Midbrain (tissue), 1 donor: ENCODE measurements around the gene PCDH9.
A peak's percentile ranks its signal among the peaks of the same experiment; 100 is the strongest.
"Not testable (repeated sequence)": the region's sequence is repeated elsewhere in the genome, so short reads cannot be mapped to it uniquely, and the experiment has no call there.

Source experiments
- DNase-seq: peaks from one replicate; lab custom pipeline; 2025; lab: John Stamatoyannopoulos, UW

PCDH9 gene

GRCh38 chr13:66835040-66835628, 395.0 kb downstream of the PCDH9 start:
- peak; percentile 84 for DNase-seq

DNA sequence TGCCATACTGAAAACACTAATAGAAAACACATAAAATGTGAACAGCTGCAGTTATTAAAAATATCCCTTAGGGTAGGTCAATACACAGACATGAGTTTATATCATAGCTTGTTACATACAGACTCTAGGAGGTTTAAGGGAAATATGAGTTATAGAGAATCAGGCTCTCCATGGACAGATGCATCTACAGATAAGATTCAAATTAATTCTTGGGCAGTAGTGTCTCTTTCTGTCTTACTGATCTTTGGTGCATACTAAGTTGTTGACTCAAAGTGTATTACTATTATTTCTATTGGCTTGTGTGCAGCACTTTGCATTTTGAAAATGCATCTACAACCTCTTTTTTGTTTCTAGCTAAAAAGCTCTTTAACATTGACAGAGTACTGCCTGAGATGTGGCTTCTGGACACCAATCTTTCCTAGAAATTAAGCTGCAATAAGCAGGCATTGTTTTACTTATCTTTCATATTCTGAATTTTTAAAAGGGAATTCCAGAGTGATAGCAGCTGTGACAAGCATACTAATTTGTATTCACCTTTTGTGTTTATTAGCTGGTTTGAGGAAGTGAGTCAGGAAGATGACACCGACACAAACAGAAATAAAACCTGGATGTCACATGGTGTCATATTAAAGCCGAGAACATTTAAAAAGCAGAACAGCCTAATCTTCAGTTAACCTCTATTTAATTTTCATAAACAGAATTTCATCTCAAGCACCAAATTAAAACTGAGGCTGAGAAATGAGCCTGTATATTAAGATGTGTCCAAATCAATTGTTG, 399.0 kb downstream of the PCDH9 start:
- DNase-seq, result no peak

DNA sequence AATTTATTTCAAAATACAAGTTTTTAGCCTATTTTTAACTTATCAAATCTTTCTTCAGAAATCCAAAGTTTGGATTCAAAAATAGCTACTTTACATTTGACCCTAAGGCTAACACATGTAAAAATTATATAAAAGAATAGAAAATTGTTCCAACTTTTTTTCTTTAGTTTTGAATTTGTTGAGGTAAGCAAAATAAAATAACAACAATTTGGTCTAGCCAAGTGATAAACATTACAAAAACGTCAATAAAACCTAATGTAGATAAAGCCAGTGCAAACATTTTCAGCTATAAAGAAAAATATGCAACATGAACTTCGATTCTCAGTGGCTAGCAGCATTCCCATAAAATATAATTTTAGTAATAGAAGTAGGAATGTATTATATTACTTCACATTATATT, 400.3 kb downstream of the PCDH9 start:
- DNase-seq, result no peak

GRCh38 chr13:66826398-66826797, 403.7 kb downstream of the PCDH9 start:
- no peak for DNase-seq

GRCh38 chr13:66821551-66821950, 408.6 kb downstream of the PCDH9 start:
- no peak for DNase-seq

GRCh38 chr13:66811455-66811854, 418.7 kb downstream of the PCDH9 start:
- no peak for DNase-seq

- DNase-seq, result no peak
Measured at GRCh38 chr13:66809485-66809884, 420.7 kb downstream of the PCDH9 start.

DNA sequence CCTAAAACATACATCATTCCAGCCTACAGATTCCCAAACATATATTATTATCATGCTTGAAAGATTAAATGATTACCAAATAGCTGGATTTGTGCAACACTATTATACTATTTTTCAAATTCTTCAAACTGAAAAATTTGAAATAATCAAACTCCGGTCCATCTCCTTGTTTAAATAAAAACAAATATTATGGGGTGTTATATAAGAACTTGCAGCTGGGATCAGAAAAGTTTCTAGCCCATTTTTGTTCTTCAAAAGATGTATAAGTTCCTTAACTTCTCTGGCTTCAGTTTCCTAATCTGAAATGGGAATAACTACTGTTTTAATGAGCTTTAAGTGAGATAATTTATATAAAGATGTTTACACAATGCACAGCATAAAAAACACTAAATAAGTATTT, 422.9 kb downstream of the PCDH9 start:
- no peak for DNase-seq

- DNase-seq, result no peak
Measured at GRCh38 chr13:66805657-66806056, 424.5 kb downstream of the PCDH9 start.

DNA sequence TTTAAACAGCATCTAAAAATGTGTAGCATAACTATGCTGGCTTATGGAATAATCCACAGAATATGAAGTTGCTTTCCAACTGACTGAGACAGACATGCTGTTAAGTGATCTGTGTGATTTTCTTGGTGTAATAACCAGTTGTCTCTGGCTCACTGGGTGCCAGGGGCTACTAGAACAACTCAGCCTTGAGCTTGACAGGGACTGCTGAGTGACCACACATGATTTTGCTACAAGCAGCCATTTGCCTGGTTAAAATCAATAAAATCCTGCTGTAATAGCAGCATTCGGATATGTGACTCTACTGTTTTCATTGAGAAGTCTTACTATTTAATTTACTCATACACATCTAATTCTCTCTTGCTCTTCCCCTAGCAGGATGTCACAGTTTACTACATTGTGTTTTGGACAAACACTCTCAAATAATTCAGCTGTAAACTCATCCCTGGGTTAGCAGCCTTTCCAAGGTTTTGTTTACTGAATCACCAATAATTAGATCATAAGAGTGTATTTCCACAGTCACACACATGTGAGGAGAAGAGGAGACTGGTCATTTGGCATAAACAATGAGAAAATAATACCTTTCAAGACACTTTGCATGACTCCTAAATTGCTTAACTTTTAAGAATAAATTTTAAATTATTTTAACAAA, 426.2 kb downstream of the PCDH9 start:
- DNase-seq, result no peak

DNA sequence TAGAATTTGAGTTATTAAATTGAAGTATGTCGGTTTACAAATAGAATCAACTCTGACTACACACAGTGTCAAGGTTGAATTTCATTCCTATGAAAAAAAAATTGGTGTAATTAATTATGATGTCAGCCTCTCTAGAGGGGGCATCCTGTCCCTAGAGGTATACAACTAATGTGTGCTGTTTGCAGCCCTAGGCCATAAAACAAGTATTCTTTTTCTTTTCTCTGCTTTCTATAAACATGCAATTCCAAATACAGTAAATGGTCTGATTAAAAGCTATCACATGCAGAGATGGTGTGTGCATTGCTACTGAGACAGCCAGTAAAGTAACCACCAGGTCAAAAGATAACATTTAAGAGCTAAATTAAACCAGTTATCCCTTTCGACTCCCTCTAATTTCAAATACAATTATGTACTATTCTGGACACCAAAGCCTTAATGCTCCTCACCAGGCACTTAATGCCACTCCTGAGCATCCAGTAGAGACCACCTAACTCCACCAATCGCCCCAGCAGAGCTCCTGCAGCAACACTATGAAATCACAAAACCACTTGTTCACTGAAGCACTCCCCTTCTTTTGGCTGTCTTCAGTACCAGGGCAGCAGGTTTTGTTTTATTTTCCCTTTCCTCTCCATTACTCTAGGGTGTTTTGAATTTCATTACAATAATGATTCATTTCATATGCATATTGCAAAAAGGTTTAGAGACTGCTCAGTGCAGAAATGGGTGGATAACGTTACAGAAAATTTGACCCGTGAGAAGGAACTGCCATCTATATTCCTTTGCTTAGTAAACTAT, 426.9 kb downstream of the PCDH9 start:
- DNase-seq, result no peak

GRCh38 chr13:66795636-66796035, 434.5 kb downstream of the PCDH9 start:
- peak; percentile 54 for DNase-seq

DNA sequence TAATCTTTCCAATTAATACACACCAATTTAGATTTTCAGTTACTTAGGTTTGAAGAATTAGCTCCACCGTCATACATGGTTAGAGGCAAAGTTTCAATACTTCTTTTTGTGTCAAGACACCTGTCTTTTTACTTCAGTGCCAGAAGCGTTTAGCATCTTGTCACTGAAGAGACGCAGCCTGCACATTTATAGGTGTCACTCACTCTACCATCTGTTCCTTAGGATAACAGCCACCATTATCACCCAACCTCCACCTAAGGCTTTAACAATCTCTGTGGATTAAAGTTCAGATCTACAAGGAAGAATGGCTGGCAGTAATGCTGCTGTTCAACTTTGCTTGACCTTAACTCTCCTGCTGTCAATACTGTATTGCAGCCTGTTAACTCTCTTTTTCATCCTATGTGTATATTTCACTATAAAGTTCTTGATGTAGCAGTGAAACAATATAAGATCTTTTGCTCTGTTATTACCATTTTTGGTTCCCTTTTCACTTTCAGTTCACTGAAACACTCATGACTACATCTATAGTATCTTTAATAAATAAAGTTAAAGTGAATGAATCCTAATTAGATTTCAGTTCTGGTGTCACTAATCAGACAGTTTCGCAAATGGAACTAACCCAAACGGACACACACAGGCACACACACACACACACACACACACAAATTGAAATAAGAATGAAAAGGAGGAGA, 435.6 kb downstream of the PCDH9 start:
- DNase-seq, result no peak

- no peak for DNase-seq
Measured at GRCh38 chr13:66790861-66791260, 439.3 kb downstream of the PCDH9 start.

- no peak for DNase-seq
Measured at GRCh38 chr13:66781241-66781640, 448.9 kb downstream of the PCDH9 start.

DNA sequence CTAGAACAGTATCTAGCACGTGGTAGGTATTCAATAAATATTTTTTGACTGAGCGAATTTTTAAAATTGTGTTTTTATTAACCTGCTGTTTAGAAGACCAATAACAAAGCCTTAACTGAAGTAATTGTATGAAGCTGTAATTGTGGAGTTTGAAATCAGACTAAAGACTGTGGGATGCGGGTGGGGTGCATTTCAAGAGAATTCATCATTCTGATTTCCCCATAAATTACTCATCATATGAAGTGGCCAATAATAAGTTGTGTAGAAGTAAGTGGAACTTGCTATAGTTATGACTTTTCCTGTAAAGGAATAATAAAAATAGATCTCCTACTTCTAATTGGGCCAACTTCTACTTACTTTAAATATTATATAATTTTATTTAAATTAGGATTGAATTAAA, 449.3 kb downstream of the PCDH9 start:
- no peak for DNase-seq

GRCh38 chr13:66778461-66778860, 451.7 kb downstream of the PCDH9 start:
- DNase-seq, result no peak

DNA sequence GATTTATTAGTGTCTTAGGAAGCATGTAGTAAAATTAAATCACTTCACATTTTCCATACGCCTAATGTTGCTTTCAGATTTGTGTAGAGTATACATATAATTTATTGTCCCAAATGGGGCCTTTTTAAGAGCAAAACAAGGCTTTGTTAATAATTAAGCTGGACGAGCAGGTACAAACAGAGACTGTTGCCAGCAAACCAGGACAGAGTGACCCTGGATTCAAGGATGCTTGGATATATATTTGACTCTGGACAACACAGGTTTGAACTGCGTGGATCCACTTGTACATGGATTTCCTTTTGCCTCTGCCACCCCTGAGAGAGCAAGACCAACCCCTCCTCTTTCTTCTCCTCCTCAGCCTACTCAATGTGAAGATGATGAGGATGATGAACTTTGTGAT, 454.9 kb downstream of the PCDH9 start:
- no peak for DNase-seq

- DNase-seq, result no peak
Measured at GRCh38 chr13:66774046-66774445, 456.1 kb downstream of the PCDH9 start.

- no peak for DNase-seq
Measured at GRCh38 chr13:66765559-66765958, 464.6 kb downstream of the PCDH9 start.

DNA sequence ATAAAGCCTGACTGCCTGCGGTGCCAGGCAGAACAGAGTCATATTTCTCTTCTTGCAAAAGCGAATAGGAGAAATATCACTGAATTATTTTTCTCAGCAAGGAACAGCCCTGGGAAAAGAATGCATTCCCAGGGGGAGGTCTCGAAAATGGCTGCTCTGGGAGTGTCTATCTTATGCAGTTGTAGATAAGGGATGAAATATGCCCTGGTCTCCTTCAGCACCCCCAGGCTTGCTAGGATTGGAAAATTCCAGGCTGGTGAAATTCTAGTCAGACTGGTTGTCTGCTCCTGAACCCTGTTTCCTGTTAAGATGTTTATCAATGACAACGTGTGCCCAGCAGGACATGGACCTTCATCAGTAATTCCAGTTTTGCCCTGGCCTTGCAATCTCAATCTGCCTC, 469.5 kb downstream of the PCDH9 start:
- DNase-seq, result not testable (repeated sequence)

DNA sequence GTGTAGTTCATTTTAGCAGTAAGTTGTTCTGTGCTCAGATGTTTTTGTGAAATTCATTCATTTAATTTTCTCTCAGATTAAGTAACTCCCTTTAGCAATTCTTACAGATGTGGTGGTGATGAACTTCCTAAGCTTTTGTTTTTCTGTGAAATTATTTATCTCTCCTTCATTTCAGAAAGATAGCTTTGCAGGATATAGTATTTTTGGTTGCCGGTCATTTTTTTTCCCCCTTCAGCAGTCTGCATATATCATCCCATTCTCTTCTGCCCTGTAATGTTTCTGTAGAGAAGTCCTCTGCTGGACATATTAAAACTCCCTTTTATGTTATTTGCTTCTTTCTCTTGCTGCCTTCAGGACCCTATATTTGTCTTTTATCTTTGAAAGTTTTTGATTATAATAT, 470.2 kb downstream of the PCDH9 start:
- no peak for DNase-seq
